Loucy (cell line): ENCODE data around the gene CAPN9.

Source experiments
- H2AFZ ChIP-seq: fragments of 200-600 bp; sonication (generic); 2 replicates; pipeline ENCODE4 v1.6.0; 2016; ENCODE audit warnings: antibody characterized with exemption, mild to moderate bottlenecking, low read length, moderate library complexity
- H3F3A ChIP-seq: fragments of 200-600 bp; 2 replicates; pipeline ENCODE4 v1.6.0; 2016; ENCODE audit warnings: antibody characterized with exemption, low read depth, mild to moderate bottlenecking
- H3K27me3 ChIP-seq: fragments of 200-600 bp; sonication (generic); 2 replicates; pipeline ENCODE4 v1.6.1; 2014; ENCODE audit warnings: low read length, mild to moderate bottlenecking; ENCODE audit not compliant: insufficient read depth, poor library complexity, severe bottlenecking
- H3K36me3 ChIP-seq: fragments of 200-600 bp; sonication (generic); 2 replicates; pipeline ENCODE4 v1.6.1; 2016; ENCODE audit warnings: low read length; ENCODE audit not compliant: insufficient read depth
- H3K4me1 ChIP-seq: fragments of 200-600 bp; sonication (generic); 2 replicates; pipeline ENCODE4 v1.5.1; 2014; ENCODE audit warnings: low read length, mild to moderate bottlenecking; ENCODE audit not compliant: insufficient read depth, poor library complexity, severe bottlenecking
- H3K4me2 ChIP-seq: fragments of 200-600 bp; sonication (generic); 2 replicates; pipeline ENCODE4 v1.6.0; 2014; ENCODE audit warnings: antibody characterized with exemption, low read length, low read depth, mild to moderate bottlenecking; ENCODE audit not compliant: poor library complexity, severe bottlenecking
- H3K4me3 ChIP-seq: fragments of 200-600 bp; sonication (generic); 2 replicates; pipeline ENCODE4 v1.5.1; 2014; ENCODE audit warnings: low read length, mild to moderate bottlenecking, mixed read lengths; ENCODE audit not compliant: poor library complexity, severe bottlenecking
- H3K79me2 ChIP-seq: fragments of 200-600 bp; sonication (generic); 2 replicates; pipeline ENCODE4 v1.6.1; 2014; ENCODE audit warnings: low read length; ENCODE audit not compliant: insufficient read depth
- H3K9ac ChIP-seq: fragments of 200-600 bp; sonication (generic); 2 replicates; pipeline ENCODE4 v1.6.0; 2014; ENCODE audit warnings: mild to moderate bottlenecking, low read depth, low read length, moderate library complexity; ENCODE audit not compliant: poor library complexity, severe bottlenecking
- H3K9me2 ChIP-seq: fragments of 200-600 bp; sonication (generic); replicated peaks from 2 replicates; pipeline ENCODE4 v1.6.1; 2016; ENCODE audit warnings: low read depth, low read length, mixed read lengths
- H3K9me3 ChIP-seq: fragments of 200-600 bp; sonication (generic); 2 replicates; pipeline ENCODE4 v1.6.1; 2014; ENCODE audit warnings: mild to moderate bottlenecking, antibody characterized with exemption, low read length, low read depth; ENCODE audit not compliant: insufficient read depth
- H4K20me1 ChIP-seq: fragments of 200-600 bp; sonication (generic); 2 replicates; pipeline ENCODE4 v1.6.0; 2014; ENCODE audit warnings: antibody characterized with exemption, low read length, mild to moderate bottlenecking; ENCODE audit not compliant: insufficient read depth, poor library complexity, severe bottlenecking
- CTCF ChIP-seq: fragments of 200-600 bp; sonication (generic); conservative IDR thresholded peaks from 2 replicates; pipeline ENCODE4 v1.5.1; 2014; ENCODE audit warnings: mild to moderate bottlenecking, antibody characterized with exemption, low read length
- EZH2phosphoT487 ChIP-seq: fragments of 200-600 bp; IDR thresholded peaks from 2 replicates; pipeline ENCODE4 v1.6.1; 2018; ENCODE audit warnings: antibody characterized with exemption, mild to moderate bottlenecking, moderate library complexity, borderline replicate concordance

The CAPN9 gene

GRCh38 chr1:230743899-230744298 lies 3.3 kb upstream of the CAPN9 start:
- Histone ChIP-seq H3F3A (no peaks in the 10 kb centered on the region), H2AFZ (no peak overlapping the region), H3K27me3 (no peaks in the 10 kb centered on the region), H3K36me3 (no peaks in the 10 kb centered on the region), H4K20me1 (no peaks in the 10 kb centered on the region), H3K79me2 (no peaks in the 10 kb centered on the region), H3K4me1 (no peaks in the 10 kb centered on the region), H3K4me2 (no peak overlapping the region), H3K9me2 (no peaks in the 10 kb centered on the region), H3K9me3 (no peaks in the 10 kb centered on the region), H3K9ac (no peak overlapping the region), H3K4me3 (no peak overlapping the region)
- TF ChIP-seq CTCF (no peak), EZH2phosphoT487 (no peak)

DNA sequence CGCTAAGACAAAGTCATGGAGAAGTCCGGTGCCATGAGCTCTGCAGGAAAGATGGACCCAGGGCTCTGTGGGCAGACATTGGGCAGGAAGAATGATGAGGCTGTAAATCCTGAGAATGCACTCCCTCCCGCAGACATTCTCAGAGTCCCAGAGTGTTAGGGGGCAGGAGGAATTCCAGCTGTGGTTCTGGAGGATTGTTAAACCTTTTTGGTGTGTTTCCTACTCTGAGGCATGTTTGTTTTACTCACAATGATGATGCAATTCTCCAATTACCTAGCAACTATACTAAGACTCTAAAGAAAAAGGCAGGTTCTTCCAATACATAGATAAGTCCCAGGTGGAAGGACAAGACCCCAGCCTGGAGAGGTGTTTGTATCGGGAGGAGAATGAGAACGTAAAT lies 2.8 kb upstream of the CAPN9 start:
- Histone ChIP-seq H3K4me2 (no peak overlapping the region), H4K20me1 (no peaks in the 10 kb centered on the region), H3K36me3 (no peaks in the 10 kb centered on the region), H3K9ac (no peak overlapping the region), H3K27me3 (no peaks in the 10 kb centered on the region), H3K9me2 (no peaks in the 10 kb centered on the region), H3K4me3 (no peak overlapping the region), H3K9me3 (no peaks in the 10 kb centered on the region), H2AFZ (no peak overlapping the region), H3K79me2 (no peaks in the 10 kb centered on the region), H3K4me1 (no peaks in the 10 kb centered on the region), H3F3A (no peaks in the 10 kb centered on the region)
- no peak for TF ChIP-seq EZH2phosphoT487
- TF ChIP-seq CTCF: no peak

- Histone ChIP-seq H3F3A (no peaks in the 10 kb centered on the region), H3K4me3 (no peak overlapping the region), H3K4me1 (no peaks in the 10 kb centered on the region), H3K9me3 (no peaks in the 10 kb centered on the region), H3K36me3 (no peaks in the 10 kb centered on the region), H2AFZ (no peak overlapping the region), H4K20me1 (no peaks in the 10 kb centered on the region), H3K9ac (no peak overlapping the region), H3K9me2 (no peaks in the 10 kb centered on the region), H3K27me3 (no peaks in the 10 kb centered on the region), H3K4me2 (no peak overlapping the region), H3K79me2 (no peaks in the 10 kb centered on the region)
- TF ChIP-seq CTCF (no peak), EZH2phosphoT487 (no peak)
These were observed 2.1 kb upstream of the CAPN9 start for GRCh38 chr1:230745071-230745470.
